HG02943 (cell line): ENCODE measurements around the gene TAS2R30.
A peak's percentile ranks its signal among the peaks of the same experiment; 100 is the strongest.

Experiments used
- ATAC-seq: cut with Tn5 transposase; IDR thresholded peaks from one replicate; pipeline ENCODE4 v1.9.1; 2021; ENCODE audit warnings: mild to moderate bottlenecking, low read depth, moderate library complexity; ENCODE audit not compliant: unreplicated experiment

The TAS2R30 gene

GRCh38 chr12:11134305-11134704, at the start of gene TAS2R30:
Gene TAS2R30, minus strand, starts transcription at chr12:11134644. Its CDS starts 400 bp downstream, at chr12:11134244.
- ATAC-seq = no peak

- no peak for ATAC-seq
Measured at GRCh38 chr12:11183011-11183410, 48.6 kb upstream of the TAS2R30 start.

GRCh38 chr12:11182529-11182928, 48.1 kb upstream of the TAS2R30 start:
- ATAC-seq = no peak

- ATAC-seq = no peak
Measured at GRCh38 chr12:11178250-11178649, 43.8 kb upstream of the TAS2R30 start.

GRCh38 chr12:11174022-11174421, 39.6 kb upstream of the TAS2R30 start:
- no peak for ATAC-seq

GRCh38 chr12:11171969-11172675, 37.7 kb upstream of the TAS2R30 start:
- ATAC-seq = no peak

- peak; percentile 97 for ATAC-seq
Measured at GRCh38 chr12:11171145-11171968, 36.9 kb upstream of the TAS2R30 start, which contains the start of gene SMIM10L1. Gene SMIM10L1, plus strand, starts transcription at chr12:11171194. Its CDS starts 163 bp downstream, at chr12:11171357.

- no peak for ATAC-seq
Measured at GRCh38 chr12:11170810-11171144, 36.3 kb upstream of the TAS2R30 start.

DNA sequence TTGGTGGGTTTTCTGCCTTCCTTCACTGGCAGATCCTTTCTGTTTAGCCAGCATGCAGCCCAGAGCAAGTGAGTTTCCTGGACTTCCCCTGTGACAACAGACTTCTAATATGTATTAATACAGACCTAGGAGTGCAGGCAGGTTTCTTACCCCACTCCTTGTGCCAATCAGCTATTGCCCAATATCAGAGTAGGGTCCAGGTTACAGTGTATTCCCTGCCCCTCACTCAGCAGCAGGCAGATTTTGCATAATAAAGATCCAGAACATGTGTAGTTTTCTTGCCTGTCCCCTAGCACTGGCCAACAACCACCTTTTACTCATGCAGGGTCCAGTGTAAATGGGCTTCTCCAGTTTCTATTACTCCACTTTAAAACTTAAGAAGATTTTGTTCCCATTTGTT, 31.9 kb upstream of the TAS2R30 start:
- no peak for ATAC-seq

DNA sequence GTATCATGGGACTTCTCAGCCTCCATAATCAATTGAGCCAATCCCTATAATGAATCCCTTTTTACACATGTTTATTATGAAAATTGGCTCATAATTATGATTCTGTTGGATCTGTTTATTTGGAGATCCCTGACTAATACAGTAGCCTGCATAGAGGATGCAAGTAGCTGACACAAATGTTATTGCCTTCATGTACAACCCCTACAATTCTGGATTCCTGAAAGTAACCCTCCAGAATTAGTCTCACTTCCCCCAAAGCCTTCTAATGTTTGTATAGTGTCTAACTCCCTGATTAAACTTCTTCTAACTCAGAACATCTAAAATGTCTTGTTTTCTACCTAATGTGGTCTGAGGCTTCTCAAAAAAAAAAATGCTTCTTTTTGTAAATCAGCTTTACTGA, 29.9 kb upstream of the TAS2R30 start:
- no peak for ATAC-seq

GRCh38 chr12:11162502-11162901, 28.1 kb upstream of the TAS2R30 start:
- no peak for ATAC-seq

DNA sequence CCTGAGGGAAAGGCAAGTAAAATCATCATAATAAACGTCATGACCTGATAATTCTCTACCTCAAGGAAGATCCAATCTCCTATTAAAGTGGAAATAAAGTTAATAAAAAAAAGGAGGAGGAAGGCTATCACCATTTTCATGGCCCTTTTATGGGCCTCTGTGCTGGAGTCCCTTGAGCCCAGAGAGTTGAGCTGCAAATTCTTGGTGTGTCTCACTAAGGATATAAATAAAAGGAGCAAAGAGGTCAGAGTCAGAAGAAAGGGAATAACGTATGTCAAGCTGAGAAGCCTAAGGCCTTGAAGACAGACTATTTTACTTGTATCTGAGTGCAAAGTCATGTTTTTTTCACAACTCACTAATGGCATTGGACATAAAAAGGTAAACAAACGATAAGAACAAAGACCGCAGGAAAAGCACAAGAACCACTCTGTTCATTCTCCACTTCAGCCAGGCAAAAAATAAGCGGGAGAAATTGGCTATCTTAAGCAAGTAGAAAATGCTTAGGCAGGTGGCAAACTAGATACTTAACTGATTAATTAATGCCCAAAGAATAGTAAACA, 24.5 kb upstream of the TAS2R30 start:
- ATAC-seq = no peak

GRCh38 chr12:11154400-11154925, 20.0 kb upstream of the TAS2R30 start:
- no peak for ATAC-seq

- no peak for ATAC-seq
Measured at GRCh38 chr12:11152725-11153124, 18.3 kb upstream of the TAS2R30 start.

- no peak for ATAC-seq
Measured at GRCh38 chr12:11150832-11151231, 16.4 kb upstream of the TAS2R30 start.

DNA sequence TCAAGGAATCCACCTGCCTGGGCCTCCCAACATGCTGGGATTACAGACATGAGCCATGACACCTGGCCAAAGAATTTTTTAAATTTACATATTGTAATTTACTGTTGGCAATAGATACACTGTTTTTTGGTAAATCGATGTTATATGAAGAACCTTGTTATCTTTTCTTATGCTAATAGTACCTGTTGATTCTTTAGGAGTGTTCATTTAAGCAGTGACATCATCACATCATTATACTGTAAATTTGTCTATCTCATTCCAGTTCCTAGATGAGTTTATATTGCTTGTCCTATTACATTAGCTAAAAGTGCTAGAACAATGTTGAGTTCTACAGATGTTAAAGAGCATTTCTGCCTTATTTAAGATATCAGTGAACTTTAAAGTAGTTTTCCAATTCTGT, 13.0 kb upstream of the TAS2R30 start:
- ATAC-seq = no peak

GRCh38 chr12:11144297-11144696, 9.9 kb upstream of the TAS2R30 start:
- ATAC-seq = no peak

DNA sequence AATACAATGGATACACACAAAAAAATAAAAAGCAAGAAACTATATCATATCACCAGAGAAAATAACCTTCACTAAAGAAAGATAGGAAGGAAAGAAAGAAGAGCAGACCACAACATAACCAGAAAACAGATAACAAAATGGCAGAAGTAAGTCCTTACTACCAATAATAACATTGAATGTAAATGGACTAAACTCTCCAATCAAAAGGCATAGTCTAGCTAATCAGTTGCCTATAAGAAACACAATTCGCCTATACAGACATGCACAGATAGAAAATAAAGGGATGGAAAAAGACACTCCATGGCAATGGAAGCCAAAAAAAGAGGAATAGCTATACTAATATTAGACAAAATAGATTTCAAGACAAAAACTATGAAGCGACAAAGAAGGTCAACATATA, 8.9 kb upstream of the TAS2R30 start:
- ATAC-seq = no peak

DNA sequence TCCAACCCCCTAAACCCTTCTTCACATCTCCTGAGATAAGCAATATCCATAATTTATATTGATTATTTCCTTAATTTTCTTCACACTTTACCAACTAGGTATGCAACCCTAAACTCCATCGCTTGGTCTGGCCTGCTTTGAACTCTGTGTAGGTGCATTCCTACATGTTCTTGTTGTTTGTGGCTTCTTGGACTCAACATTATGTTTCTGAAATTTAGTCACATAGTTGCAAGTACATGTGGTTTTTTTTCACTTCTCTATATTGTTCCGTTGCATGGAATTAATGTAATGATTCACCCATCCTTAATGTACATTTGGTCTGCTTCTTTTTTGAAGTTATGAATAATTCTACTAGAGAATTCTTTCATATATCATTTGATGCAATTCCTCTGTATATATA, 1.6 kb upstream of the TAS2R30 start:
- ATAC-seq = no peak

- no peak for ATAC-seq
Measured at GRCh38 chr12:11133816-11134215, 628 bp downstream of the TAS2R30 start.

DNA sequence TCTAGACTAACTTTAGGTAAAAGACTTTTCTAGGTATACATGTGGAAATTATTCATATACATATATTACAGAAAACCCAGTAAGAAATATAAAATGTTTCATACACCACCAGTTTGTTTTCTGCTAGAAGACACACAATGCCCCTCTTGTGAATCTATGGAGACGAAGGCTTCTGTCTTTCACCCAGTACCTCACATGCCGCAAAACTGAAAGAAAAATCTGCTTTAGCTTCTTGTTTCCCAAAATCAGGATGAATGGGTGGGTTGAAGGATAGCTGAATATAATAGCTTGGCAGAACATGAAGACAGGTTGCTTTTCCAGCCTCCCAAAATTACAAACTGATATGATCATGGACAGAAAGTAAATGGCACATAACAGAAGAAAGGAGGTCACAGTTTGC, 1.3 kb downstream of the TAS2R30 start:
- no peak for ATAC-seq
